HG02938 (cell line): ENCODE data around the gene ITIH1.

Experiments
- ATAC-seq: cut with Tn5 transposase; IDR thresholded peaks from one replicate; pipeline ENCODE4 v1.9.1; 2021; ENCODE audit warnings: mild to moderate bottlenecking, moderate library complexity; ENCODE audit not compliant: unreplicated experiment

Gene ITIH1

DNA sequence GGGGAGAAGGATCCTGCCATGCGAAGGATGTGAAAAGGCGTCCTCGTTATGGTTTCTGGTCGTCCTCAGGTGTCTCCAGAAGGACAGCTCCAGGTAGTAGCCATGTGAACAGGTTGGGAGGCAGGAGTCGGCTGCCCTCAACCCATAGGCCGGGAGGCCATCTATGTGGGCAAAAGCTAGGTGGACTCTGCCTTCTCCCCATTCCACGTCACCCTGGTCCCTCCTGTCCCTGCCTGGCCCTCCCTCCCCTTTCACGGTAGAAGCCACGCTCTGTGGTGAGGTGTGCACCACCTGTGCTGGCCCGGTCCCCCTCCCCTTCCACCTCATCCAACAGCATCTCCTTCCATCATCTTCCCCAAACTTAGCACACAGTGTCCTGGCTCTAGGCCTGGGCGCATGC, 33.5 kb downstream of the ITIH1 start:
- ATAC-seq = no peak

DNA sequence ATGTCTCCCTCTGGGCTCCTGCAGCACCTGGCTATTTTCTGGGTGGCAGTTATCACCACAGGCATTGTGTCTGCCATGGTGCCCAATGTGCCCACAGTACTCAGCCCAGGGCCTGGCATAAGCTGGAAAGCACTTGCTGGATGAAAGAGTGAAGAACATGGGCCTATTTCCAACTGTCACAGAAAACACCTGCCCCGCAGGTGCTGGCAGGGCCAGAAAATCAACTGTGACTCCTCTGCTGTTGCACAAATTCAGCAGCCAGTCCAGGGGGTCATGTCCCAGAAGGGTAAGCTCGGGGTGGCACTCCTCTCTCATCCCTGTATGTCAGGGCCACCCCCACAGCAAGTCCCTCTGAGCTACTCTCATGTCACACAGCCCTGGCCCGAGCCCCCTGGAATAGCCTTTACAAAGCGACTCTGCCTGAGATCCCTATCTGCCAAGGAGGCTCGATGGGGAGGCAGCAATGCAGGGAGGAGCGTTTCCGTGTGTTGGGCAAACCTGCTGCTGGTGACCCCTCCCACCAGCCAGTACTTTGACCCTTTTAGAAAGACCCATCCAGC, 34.1 kb downstream of the ITIH1 start:
- no peak for ATAC-seq

GRCh38 chr3:52813810-52814209, 36.4 kb downstream of the ITIH1 start:
- ATAC-seq = no peak

DNA sequence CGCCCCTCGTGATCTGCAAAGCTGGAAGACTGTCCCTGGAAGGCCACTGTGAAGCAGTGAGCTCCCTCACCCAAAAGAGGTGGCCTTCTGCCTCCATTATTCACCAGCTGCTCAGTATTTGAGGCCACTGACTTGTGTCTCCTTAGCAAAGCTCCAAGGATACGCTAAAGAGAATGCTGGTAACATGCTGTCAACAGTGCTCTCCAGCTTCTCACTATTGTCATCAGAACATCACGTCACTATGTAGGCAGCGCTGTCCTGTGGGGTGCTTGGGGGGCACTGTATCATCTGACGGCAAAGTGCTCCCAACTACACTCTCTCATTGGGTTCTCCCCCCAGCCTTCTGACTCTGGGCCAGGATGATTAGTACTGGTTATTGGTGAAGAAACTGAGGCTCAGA, 38.8 kb downstream of the ITIH1 start:
- ATAC-seq = no peak

GRCh38 chr3:52816654-52817053, 39.3 kb downstream of the ITIH1 start:
- ATAC-seq = no peak

DNA sequence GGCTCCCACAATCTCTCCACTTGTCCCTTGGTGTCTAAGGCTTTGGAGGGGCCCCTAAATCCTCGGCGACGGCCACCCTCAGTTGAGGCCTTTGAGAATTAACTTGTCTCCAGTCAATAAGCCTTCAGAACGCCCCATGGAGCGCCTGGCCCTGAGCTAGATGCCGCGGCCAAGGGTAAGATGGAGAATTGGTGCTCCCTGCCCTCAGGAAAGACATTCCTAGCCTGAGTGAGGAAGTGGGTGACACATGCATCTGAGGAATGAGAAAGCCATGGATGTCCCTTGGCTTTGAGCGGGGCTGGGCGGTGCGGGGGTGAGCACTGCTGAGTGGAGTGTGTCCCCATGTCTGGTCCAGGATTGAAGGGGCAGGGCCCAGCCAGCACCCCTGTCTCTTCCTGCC, 39.8 kb downstream of the ITIH1 start:
- no peak for ATAC-seq

DNA sequence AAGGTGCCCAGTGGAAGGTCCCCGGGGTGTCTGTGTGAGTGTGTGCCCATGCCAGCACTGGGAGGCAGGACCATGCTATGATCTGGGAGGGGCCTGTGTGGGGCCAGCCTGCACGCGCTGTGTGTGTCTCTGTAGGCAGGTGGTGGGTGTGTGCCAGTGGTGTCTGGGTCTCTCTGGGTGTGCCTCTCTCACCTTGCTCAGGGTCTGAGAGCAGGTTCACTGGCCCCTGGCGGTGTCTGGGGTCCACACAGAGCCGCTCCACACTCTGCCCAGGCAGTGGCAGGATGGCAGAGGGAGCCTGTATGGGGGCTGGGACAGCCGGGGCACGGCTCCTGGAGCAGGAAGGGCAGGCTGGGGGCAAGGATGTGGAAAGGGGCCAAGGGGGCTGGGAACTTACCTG, 40.5 kb downstream of the ITIH1 start:
- no peak for ATAC-seq

DNA sequence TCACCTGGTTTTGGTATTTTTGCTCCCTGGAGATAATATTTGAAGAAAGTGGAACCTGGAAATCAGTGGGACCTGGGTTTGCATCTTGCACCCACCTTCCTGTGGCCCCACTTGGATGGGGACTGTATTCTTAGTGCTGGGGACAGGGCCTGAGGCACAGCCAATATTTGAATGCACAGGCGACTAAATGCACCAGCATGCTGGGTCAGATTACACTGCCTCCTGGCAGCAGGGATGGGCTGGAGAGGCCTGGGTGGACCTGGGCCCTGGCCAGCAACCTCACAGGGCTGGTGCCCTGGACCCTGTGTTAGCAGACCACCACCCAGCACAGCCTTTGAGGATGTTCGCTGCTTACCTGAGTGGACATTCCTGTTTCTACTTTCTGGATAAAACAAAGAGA, 42.5 kb downstream of the ITIH1 start:
- ATAC-seq = no peak

DNA sequence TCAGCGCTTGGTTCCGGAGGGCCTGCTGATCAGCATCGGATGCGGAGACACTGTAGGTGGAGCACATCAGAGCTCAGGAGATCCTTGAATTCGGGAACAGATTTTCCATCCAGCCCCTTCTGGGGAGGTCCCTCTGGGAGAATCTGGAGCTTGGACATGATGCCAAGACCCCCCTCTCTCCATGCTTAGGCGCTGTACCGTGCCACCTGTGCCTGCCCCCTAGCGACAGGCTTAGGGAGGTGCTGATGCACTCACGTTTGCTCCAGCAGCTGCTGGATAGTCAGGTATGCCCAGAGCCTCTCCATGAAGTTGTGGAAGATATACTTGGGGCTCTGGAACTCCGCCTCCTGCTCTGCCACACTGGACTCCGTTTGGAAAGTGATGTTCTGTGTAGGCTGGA, 43.3 kb downstream of the ITIH1 start:
- ATAC-seq = no peak

DNA sequence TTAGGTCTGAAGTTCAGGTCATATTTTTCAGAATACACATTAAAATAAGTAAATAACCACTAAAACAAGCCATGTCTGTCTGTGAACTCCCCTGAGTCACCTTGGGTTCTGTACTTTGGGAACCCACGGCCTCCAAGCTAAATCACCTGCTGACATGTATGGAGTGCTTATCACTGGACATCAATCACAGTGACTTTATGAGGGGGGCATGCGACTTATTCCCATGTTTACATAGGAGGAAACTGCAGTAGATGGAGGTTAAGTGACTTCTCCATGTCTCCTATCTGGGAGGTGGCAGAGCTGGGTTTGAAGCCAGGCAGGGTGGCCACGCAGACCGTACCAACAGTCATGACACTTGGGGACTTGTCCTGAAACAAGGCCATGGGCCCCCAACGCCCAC, 45.0 kb downstream of the ITIH1 start:
- ATAC-seq = no peak

GRCh38 chr3:52824037-52824436, 46.6 kb downstream of the ITIH1 start:
- ATAC-seq = no peak

- ATAC-seq = no peak
These were observed 50.0 kb downstream of the ITIH1 start for GRCh38 chr3:52827441-52827840.

DNA sequence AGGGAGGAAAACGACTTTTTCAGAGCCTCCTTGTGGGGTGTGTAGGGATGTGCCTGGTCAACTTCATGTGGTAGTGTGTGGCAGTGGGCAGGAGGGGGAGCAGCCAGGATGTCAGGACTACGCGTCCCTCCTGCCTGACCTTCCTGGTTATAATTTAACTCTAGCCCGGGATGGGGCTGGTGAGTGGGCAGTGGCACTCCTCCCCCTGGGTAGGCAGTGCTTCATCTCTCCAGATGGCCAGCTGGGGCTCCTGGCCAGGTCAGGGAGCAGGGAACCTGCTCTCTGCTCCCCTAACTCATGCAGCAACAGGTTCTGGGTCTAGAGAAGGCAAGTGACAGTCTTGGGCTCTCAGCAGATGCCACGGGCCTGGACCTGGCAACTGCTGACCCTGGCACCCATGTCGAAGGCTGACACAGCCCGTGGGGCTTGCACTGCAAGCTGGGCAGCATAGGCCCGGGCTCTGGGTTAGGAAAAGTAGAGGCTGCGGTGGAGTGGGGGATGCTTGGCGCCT, 50.5 kb downstream of the ITIH1 start:
- ATAC-seq = no peak

- ATAC-seq = no peak
These were observed 52.1 kb downstream of the ITIH1 start for GRCh38 chr3:52829482-52829881.

DNA sequence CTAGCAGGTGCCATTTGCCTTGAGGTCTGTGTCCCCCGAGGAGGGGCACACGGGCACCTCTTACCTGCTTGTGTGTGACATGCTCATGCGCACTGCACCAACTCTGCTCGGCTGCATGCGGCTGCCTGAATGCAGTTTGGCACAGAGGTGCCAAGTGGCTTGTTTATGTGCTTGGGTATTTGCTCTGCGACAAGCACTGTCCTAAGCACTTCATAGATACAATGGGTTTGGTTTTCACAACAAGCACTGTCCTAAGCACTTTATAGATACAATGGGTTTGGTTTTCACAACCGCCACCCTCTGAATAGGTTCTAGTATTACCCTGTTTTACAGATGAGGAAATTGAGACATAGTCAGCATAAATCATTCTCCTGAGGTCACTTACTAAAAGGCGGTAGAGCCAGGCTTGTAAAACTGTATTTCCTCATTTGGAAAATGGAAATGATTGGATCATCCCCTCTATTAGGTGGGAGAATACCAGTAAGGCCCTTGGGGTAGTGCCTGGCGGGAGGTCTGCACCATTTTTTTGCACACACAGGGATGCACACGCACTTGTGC, 52.6 kb downstream of the ITIH1 start:
- ATAC-seq = no peak

- ATAC-seq = no peak
These were observed 53.3 kb downstream of the ITIH1 start, which contains the start of gene ITIH4 for GRCh38 chr3:52830535-52831258. Gene ITIH4, minus strand, starts transcription at chr3:52830672. Its CDS starts 30 bp downstream, at chr3:52830642.

- ATAC-seq = no peak
These were observed 54.3 kb downstream of the ITIH1 start for GRCh38 chr3:52831500-52832301.

GRCh38 chr3:52833202-52833601, 55.8 kb downstream of the ITIH1 start:
- ATAC-seq = no peak

- ATAC-seq = no peak
These were observed 57.6 kb downstream of the ITIH1 start, which contains the start of gene MUSTN1 for GRCh38 chr3:52834871-52835501. Gene MUSTN1, minus strand, starts transcription at chr3:52835019. Its CDS starts 71 bp downstream, at chr3:52834948.

DNA sequence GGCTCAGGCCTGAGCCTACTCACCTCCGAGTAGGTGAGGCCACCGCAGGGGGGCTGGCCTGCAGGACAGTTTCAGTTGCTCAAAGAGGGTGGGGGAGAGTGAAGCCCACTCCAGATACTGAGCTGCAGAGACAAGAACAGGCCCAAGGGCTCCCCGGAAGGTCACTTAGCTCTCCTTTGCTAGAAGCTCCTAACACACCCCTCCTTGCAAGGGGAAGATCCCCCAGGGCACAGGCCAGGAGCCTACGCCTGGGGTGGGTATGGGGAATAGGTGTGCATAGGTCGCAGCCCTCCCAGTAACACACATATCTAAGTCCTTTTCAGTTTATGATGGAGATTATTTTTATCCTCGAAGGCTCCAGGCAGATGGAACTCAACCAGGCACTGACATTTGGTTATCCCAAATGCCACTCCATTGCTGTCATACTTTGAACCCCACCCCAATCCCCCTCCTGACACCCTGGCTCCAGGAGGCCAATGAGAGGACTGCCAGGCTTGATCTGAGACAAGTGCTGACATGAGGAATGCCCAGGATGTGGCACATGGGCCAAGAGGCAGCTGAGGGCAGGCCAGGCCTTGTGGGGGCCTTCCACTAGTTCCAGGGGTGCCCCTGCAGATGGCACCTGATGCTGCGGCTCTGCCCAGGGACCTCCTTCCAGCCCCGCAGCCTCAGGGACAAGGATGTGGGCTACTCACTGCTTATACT, 58.5 kb downstream of the ITIH1 start:
- no peak for ATAC-seq
